ENCODE measurements around the gene NEUROG2. TPM values are rescaled to one million over a fixed set of nuclear protein-coding genes. Genes with fewer than 3 reads are reported as not detected.

The NEUROG2 gene
- total RNA-seq, 6 donors from 2014 or later, result not detected

GRCh38 chr4:112517911-112518310 lies 1.9 kb upstream of the NEUROG2 start:
- ATAC-seq (ENCODE audit: low FRiP score in 2 of 2) (no peak), DNase-seq (no peak)
- peaks cover 5 to 85% (median 64%) of the 10 kb centered on the region in 4 donors for H3K27me3 ChIP-seq
- H3K36me3 ChIP-seq, result no peaks in the 10 kb centered on the region
- no peak overlapping the region for H3K27ac ChIP-seq
- H3K4me1 ChIP-seq, result peaks cover 28 to 51% (median 43%) of the 10 kb centered on the region in 4 donors
- H3K9me3 ChIP-seq, result peaks cover 0 to 5% (median 0%) of the 10 kb centered on the region in 4 donors
- no peak overlapping the region for H3K4me3 ChIP-seq
- TF ChIP-seq POLR2AphosphoS5 (IDR thresholded peaks at IDR 0.05) (no peak), POLR2A (IDR thresholded peaks at IDR 0.05) (no peak), EP300 (IDR thresholded peaks at IDR 0.05) (no peak), CTCF (IDR thresholded peaks at IDR 0.05) (no peak)
- WGBS, 2 donors, result 27 to 32% methylated on average over 3 of the region's 3 CpGs

GRCh38 chr4:112517067-112517634 lies 1.2 kb upstream of the NEUROG2 start:
- TF ChIP-seq CTCF (IDR thresholded peaks at IDR 0.05), result no peak
- TF ChIP-seq POLR2A (IDR thresholded peaks at IDR 0.05), result no peak
- TF ChIP-seq EP300 (IDR thresholded peaks at IDR 0.05), result no peak
- TF ChIP-seq POLR2AphosphoS5 (IDR thresholded peaks at IDR 0.05), result no peak
- no peak overlapping the region for H3K4me3 ChIP-seq
- peaks cover 0 to 5% (median 0%) of the 10 kb centered on the region in 4 donors for H3K9me3 ChIP-seq
- peaks cover 5 to 83% (median 59%) of the 10 kb centered on the region in 4 donors for H3K27me3 ChIP-seq
- H3K36me3 ChIP-seq, result no peaks in the 10 kb centered on the region
- no peak overlapping the region for H3K27ac ChIP-seq
- H3K4me1 ChIP-seq, result peaks cover 24 to 49% (median 40%) of the 10 kb centered on the region in 4 donors
- 3 to 5% methylated on average over 18 to 20 of the region's 20 CpGs for WGBS, 2 donors
- ATAC-seq (ENCODE audit: low FRiP score in 2 of 2) (no peak), DNase-seq (peak in 1 of 2 donors; percentile 47)

- ATAC-seq (ENCODE audit: low FRiP score in 2 of 2), result no peak
- Histone ChIP-seq H3K9me3 (peaks cover 0 to 5% (median 0%) of the 10 kb centered on the region in 4 donors), H3K4me3 (peak overlapping the region in 3 of 4 donors; percentile 38 to 58 (median 54)), H3K4me1 (peaks cover 24 to 49% (median 40%) of the 10 kb centered on the region in 4 donors), H3K27me3 (peaks cover 5 to 84% (median 56%) of the 10 kb centered on the region in 4 donors), H3K27ac (no peak overlapping the region), H3K36me3 (no peaks in the 10 kb centered on the region)
- peak in 1 of 2 donors; percentile 85 for DNase-seq
- TF ChIP-seq POLR2A (IDR thresholded peaks at IDR 0.05) (no peak), EP300 (IDR thresholded peaks at IDR 0.05) (no peak), CTCF (IDR thresholded peaks at IDR 0.05) (no peak), POLR2AphosphoS5 (IDR thresholded peaks at IDR 0.05) (no peak)
- WGBS, 2 donors, result 3 to 4% methylated on average over 23 to 51 of the region's 55 CpGs
Observed at GRCh38 chr4:112516471-112517066, 589 bp upstream of the NEUROG2 start.

GRCh38 chr4:112515198-112516065 lies 548 bp downstream of the NEUROG2 start:
- TF ChIP-seq POLR2AphosphoS5 (IDR thresholded peaks at IDR 0.05) (no peak), POLR2A (IDR thresholded peaks at IDR 0.05) (no peak), EP300 (IDR thresholded peaks at IDR 0.05) (no peak), CTCF (IDR thresholded peaks at IDR 0.05) (no peak)
- peaks cover 0 to 5% (median 0%) of the 10 kb centered on the region in 4 donors for H3K9me3 ChIP-seq
- H3K27ac ChIP-seq, result no peak overlapping the region
- peaks cover 31 to 50% (median 47%) of the 10 kb centered on the region in 4 donors for H3K4me1 ChIP-seq
- H3K27me3 ChIP-seq, result peaks cover 3 to 84% (median 55%) of the 10 kb centered on the region in 4 donors
- 0 to 2% methylated on average over 19 to 64 of the region's 96 CpGs for WGBS, 2 donors
- ATAC-seq (ENCODE audit: low FRiP score in 2 of 2) (peak; percentile 50 to 66), DNase-seq (peak in 1 of 2 donors; percentile 89)
- no peaks in the 10 kb centered on the region for H3K36me3 ChIP-seq
- peak overlapping the region; percentile 20 to 58 (median 46) for H3K4me3 ChIP-seq

All from upper lobe of left lung (tissue), 6 donors.